Endothelial cell of umbilical vein (primary cell): ENCODE data around the gene AFTPH. TPM values are rescaled to one million over a fixed set of nuclear protein-coding genes. Genes with fewer than 3 reads are reported as not detected.

Source experiments
- BruUV-seq: library from RNA; stranded (reverse); fragments of 400-500 nt; replicated peaks from 2 replicates; lab custom pipeline; 2021; lab: Mats Ljungman, UMichigan
- CTCF ChIA-PET: fragments of 300-600, 350-600 bp; sonication (Branson Sonifier 250); formaldehyde crosslinking; loops from one replicate; lab custom pipeline; 2021; ENCODE audit warnings: antibody characterized with exemption, inconsistent platforms; lab: Charles Lee
- POLR2A ChIA-PET: fragments of 300-600, 350-600 bp; sonication (Branson Sonifier 250); formaldehyde crosslinking; loops from one replicate; lab custom pipeline; 2021; ENCODE audit warnings: antibody characterized with exemption, inconsistent platforms; lab: Charles Lee
- DNase-seq: peaks from one replicate; pipeline ENCODE4 v3.0.0-alpha.2; 2011; ENCODE audit warnings: low read depth, low spot score
- FAIRE-seq: peaks from 2 replicates; lab custom pipeline; 2011; peaks lifted over from hg19 to GRCh38; lab: Jason Lieb, UNC
- H2AFZ ChIP-seq: 2 replicates; pipeline ENCODE4 v1.6.0; 2012; ENCODE audit warnings: low read depth, low read length, control low read depth, inconsistent platforms
- H3K27ac ChIP-seq: 2 replicates; pipeline ENCODE4 v1.5.1; 2011; ENCODE audit warnings: low read depth, mild to moderate bottlenecking, control low read depth, low read length, moderate library complexity; ENCODE audit not compliant: insufficient read depth
- H3K27me3 ChIP-seq, 2 experiments: 2 replicates each; pipeline versions ENCODE4 v1.6.0 to v1.6.1; 2011; ENCODE audit warnings: low read length in 2 of 2, mixed read lengths in 1 of 2; ENCODE audit not compliant: control insufficient read depth in 2 of 2, insufficient read depth in 2 of 2
- H3K36me3 ChIP-seq, 2 experiments: 2 replicates in 1 of 2; 3 replicates in 1 of 2; pipeline ENCODE4 v1.5.1; 2011; ENCODE audit warnings: low read length in 2 of 2, mild to moderate bottlenecking in 1 of 2, moderate library complexity in 1 of 2; ENCODE audit not compliant: control insufficient read depth in 2 of 2, insufficient read depth in 2 of 2; ENCODE audit errors: extremely low read depth in 1 of 2
- H3K4me1 ChIP-seq: 3 replicates; pipeline ENCODE4 v1.5.1; 2011; ENCODE audit warnings: mild to moderate bottlenecking, low read length; ENCODE audit not compliant: control insufficient read depth, insufficient read depth; ENCODE audit errors: extremely low read depth
- H3K4me2 ChIP-seq: 2 replicates; pipeline ENCODE4 v1.6.1; 2011; ENCODE audit warnings: low read length, control low read depth, mixed read lengths; ENCODE audit not compliant: insufficient read depth
- H3K4me3 ChIP-seq, 3 experiments: fragments of 200-600 bp in 1 of 3; sonication (generic), shearing (Covaris generic) in 1 of 3; replicated peaks in 1 of 3; 2 replicates each; pipeline ENCODE4 v1.5.1; 2011 to 2016; ENCODE audit warnings: control low read depth in 3 of 3, low read length in 3 of 3, mild to moderate bottlenecking in 2 of 3, inconsistent platforms in 1 of 3, low read depth in 1 of 3, moderate library complexity in 1 of 3; ENCODE audit not compliant: insufficient read depth in 1 of 3
- H3K79me2 ChIP-seq: 2 replicates; pipeline ENCODE4 v1.6.0; 2012; ENCODE audit warnings: low read length, inconsistent platforms; ENCODE audit not compliant: control insufficient read depth, insufficient read depth
- H3K9ac ChIP-seq: replicated peaks from 2 replicates; pipeline ENCODE3; 2011; ENCODE audit warnings: low read length, control low read depth; ENCODE audit not compliant: insufficient read depth; ENCODE audit errors: extremely low read depth
- H3K9me1 ChIP-seq: replicated peaks from 3 replicates; pipeline ENCODE4 v1.6.0; 2011; ENCODE audit warnings: mild to moderate bottlenecking, low read length; ENCODE audit not compliant: control insufficient read depth, insufficient read depth; ENCODE audit errors: extremely low read depth
- H3K9me3 ChIP-seq: replicated peaks from 2 replicates; pipeline ENCODE4 v1.5.1; 2012; ENCODE audit warnings: low read length, inconsistent platforms; ENCODE audit not compliant: control insufficient read depth, insufficient read depth
- H4K20me1 ChIP-seq: replicated peaks from 2 replicates; pipeline ENCODE3; 2011; ENCODE audit warnings: mild to moderate bottlenecking, low read length; ENCODE audit not compliant: control insufficient read depth, insufficient read depth; ENCODE audit errors: extremely low read depth
- CTCF ChIP-seq, 2 donors: IDR thresholded peaks; 1 replicate in 1 of 2; 2 replicates in 1 of 2; pipeline ENCODE4 v1.5.1; 2011; ENCODE audit warnings: low read length in 2 of 2, mild to moderate bottlenecking in 2 of 2, moderate library complexity in 2 of 2, control low read depth in 1 of 2, inconsistent platforms in 1 of 2, low read depth in 1 of 2; ENCODE audit not compliant: insufficient read depth in 1 of 2; ENCODE audit errors: extremely low read depth in 1 of 2
- EZH2 ChIP-seq: IDR thresholded peaks from 2 replicates; pipeline ENCODE4 v1.6.1; 2012; ENCODE audit warnings: borderline replicate concordance, low read depth, mild to moderate bottlenecking, moderate library complexity, low read length, inconsistent platforms; ENCODE audit not compliant: severe bottlenecking
- FOS ChIP-seq: IDR thresholded peaks from 2 replicates; pipeline ENCODE4 v1.6.1; 2011; ENCODE audit warnings: mild to moderate bottlenecking, low read length, moderate library complexity, borderline replicate concordance; ENCODE audit not compliant: insufficient read depth
- GATA2 ChIP-seq: IDR thresholded peaks from 2 replicates; pipeline ENCODE4 v1.7.0; 2011; ENCODE audit warnings: low read depth, mild to moderate bottlenecking, moderate library complexity, mixed read lengths, low read length; ENCODE audit not compliant: insufficient read length, insufficient read depth
- MAX ChIP-seq: IDR thresholded peaks from 2 replicates; pipeline ENCODE4 v1.6.1; 2011; ENCODE audit not compliant: insufficient read depth, insufficient read length
- POLR2A ChIP-seq: IDR thresholded peaks from 2 replicates; pipeline ENCODE4 v1.6.1; 2012; ENCODE audit warnings: low read depth, mild to moderate bottlenecking, control low read depth, low read length
- POLR2AphosphoS5 ChIP-seq: IDR thresholded peaks from 2 replicates; pipeline ENCODE4 v1.6.1; 2012; ENCODE audit warnings: low read depth, mild to moderate bottlenecking, control low read depth, low read length, moderate library complexity; ENCODE audit not compliant: insufficient read depth
- dilution Hi-C: fragments of 300-500 bp; cut with MboI; formaldehyde crosslinking; loops from one replicate; pipeline ENCODE4 v1.15.0; 2019; ENCODE audit warnings: low sequenced_read_pairs; ENCODE audit not compliant: extremely low pct_ligation_motif_present
- intact Hi-C: fragments of 100-400 bp; cut with micrococcal nuclease; formaldehyde crosslinking; loops from one replicate; pipeline ENCODE4 v1.10.0; 2022
- polyA plus RNA-seq, 4 experiments: library from polyadenylated mRNA; depleted of rRNA in 3 of 4; stranded (reverse) in 3 of 4; unstranded in 1 of 4; fragments of >200 nt; gene quantifications; 2 replicates each; pipeline versions ENCODE4 v1.2.1 to v1.2.3, GENCODE V29; 2011 to 2012; ENCODE audit warnings: missing spikeins in 1 of 4
- total RNA-seq: library from RNA; stranded (reverse); gene quantifications from 2 replicates; pipeline ENCODE4 v1.2.3, GENCODE V29; 2021

AFTPH gene
- total and polyA plus RNA-seq, 2 donors (not counting 3 experiments of a cell fraction or from before 2014, with no cell fraction given): 6.9 to 15.3 TPM

- TF ChIP-seq FOS: no peak
- peaks cover 5 to 9% of the 10 kb centered on the region in 2 experiments for H3K36me3 ChIP-seq
- no peak for FAIRE-seq
- peaks cover 9% of the 10 kb centered on the region for H3K79me2 ChIP-seq
- BruUV-seq: no TSS peak
- no peak overlapping the region for H2AFZ ChIP-seq
- peaks cover 2% of the 10 kb centered on the region for H3K4me1 ChIP-seq
- no peak overlapping the region for H3K9ac ChIP-seq
- H3K27ac ChIP-seq: no peak overlapping the region
- H3K9me3 ChIP-seq: no peaks in the 10 kb centered on the region
- H3K4me3 ChIP-seq: no peak overlapping the region
- H3K27me3 ChIP-seq: no peaks in the 10 kb centered on the region
- H3K4me2 ChIP-seq: no peak overlapping the region
- ChIA-PET POLR2A (no interaction called here), CTCF (interaction anchor here (0.8 to 3.5 kb wide), 7 partner anchors 11 to 301 kb away, joined by 3 to 13 read pairs (median 4); no protein-coding TSS in a partner anchor)
- dilution Hi-C loops: no loop called here
- intact Hi-C loops: no loop called here
- H4K20me1 ChIP-seq: no peaks in the 10 kb centered on the region
- H3K9me1 ChIP-seq: no peaks in the 10 kb centered on the region
- no peak for DNase-seq
These were observed 107.6 kb downstream of the AFTPH start for GRCh38 chr2:64631771-64632170.

- no TSS peak for BruUV-seq
- peaks cover 19% of the 10 kb centered on the region for H3K79me2 ChIP-seq
- no peak overlapping the region for H3K4me3 ChIP-seq
- TF ChIP-seq EZH2 (no peak), GATA2 (no peak), MAX (no peak), POLR2A (no peak), CTCF (IDR thresholded peaks at IDR 0.05; ENCODE audit: extremely low read depth in 1 of 2, insufficient read depth in 1 of 2, low read depth in 1 of 2, low read length in 2 of 2) (no peak), FOS (no peak), POLR2AphosphoS5 (no peak)
- H3K9me3 ChIP-seq: no peaks in the 10 kb centered on the region
- H3K4me2 ChIP-seq: no peak overlapping the region
- no peak overlapping the region for H3K9ac ChIP-seq
- intact Hi-C loops: no loop called here
- dilution Hi-C loops: no loop called here
- no peak for DNase-seq
- H3K27me3 ChIP-seq: no peaks in the 10 kb centered on the region
- ChIA-PET CTCF (interaction anchor here (0.6 to 3.5 kb wide), 6 partner anchors 12 to 302 kb away, joined by 3 to 13 read pairs (median 4); no protein-coding TSS in a partner anchor), POLR2A (no interaction called here)
- H3K36me3 ChIP-seq: peaks cover 5 to 9% of the 10 kb centered on the region in 2 experiments
- peaks cover 4% of the 10 kb centered on the region for H3K4me1 ChIP-seq
- no peak overlapping the region for H3K27ac ChIP-seq
- H2AFZ ChIP-seq: no peak overlapping the region
- no peak for FAIRE-seq
- H4K20me1 ChIP-seq: no peaks in the 10 kb centered on the region
- H3K9me1 ChIP-seq: no peaks in the 10 kb centered on the region
These were observed 109.0 kb downstream of the AFTPH start for GRCh38 chr2:64632835-64633819.
